ENCODE results near the gene STYXL1.
A peak's percentile ranks its signal among the peaks of the same experiment; 100 is the strongest.
"Not testable (repeated sequence)": the region's sequence is repeated elsewhere in the genome, so short reads cannot be mapped to it uniquely, and the experiment has no call there.

STYXL1 gene

DNA sequence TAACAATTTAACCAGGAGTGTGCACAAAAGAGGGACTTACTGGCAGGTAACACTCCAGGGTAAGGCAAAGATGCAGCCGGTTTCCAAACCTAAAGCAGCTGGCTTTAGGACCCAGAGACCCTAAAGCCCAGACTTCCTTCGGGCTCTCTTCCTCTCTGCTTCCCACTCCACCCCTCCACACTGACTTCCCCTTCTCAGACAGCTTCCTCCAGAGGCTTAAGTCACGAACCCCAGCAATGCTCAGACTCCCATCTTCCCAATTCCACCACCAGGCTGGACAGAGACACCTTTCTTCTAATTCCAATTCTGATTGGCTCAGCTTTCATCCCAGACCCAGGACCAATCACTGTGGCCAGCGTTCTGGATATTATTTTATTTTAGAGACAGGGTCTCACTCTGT lies 24.8 kb downstream of the STYXL1 start:
- DNase-seq: peak; percentile 16

DNA sequence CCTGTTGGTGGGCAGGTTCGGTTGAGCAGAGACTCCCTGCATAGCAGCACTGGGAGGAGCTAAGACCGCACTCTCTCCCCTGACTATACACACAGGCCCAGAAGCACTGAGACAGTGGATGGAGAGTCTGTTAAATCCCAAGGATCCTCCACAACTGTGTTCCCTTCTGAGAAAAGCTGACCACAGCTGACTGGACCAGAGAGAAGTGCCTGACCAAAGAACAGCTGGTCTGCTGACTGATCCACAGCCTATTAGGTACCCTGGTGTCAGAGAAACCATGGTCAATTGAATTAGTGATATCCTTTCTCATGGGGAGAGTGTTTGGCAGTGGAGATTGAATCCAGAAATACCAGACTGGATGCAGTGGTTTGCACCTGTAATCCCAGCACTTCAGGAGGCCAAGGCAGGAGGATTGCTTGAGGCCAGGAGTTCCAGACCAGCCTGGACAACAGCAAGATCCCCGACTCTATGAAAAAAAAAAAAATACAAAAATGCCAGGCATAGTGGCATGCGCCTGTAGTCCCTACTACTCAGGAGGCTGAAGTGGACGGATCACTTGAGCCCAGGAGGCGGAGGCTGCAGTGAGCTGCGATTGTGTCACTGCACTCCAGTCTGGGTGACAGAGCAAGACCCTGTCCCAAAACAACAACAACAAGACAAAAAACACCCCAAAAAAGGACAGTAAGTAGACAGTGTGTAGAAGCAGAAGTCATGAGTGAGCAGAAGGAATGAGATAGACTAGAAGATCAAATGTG lies 25.6 kb downstream of the STYXL1 start:
- DNase-seq: no peak

DNA sequence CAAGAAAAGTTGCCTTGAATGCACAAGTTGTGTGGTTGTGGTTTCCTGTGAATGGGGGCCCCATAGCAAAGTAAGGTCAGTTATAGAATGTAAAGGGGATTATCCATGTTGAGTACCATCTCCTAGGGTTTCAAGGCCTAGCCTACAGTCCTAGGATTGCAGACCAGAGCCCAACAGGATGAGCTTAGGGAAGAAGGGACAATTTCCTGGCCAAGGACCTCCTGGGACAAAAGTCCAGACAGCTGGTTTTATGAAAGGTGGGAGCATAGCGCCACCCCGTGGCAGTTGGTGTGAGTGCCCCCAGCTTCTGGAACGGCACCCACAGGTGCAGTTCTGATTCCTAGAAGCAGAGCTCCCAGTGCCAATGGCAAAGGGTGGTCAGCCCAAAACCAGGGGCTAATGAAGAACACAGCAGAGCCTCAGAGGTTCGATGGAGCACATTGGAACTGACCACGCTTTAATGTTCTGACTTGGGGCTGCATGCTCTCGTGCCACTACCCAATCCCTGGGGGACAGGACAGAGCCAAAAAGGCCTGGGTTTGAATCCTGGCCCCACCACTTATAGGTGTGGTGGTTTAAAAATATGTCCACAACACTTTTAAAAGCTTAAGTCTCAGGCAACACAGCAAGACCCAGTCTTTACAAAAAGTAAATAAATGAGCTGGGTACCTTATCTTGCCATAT lies 27.6 kb downstream of the STYXL1 start:
- peak; percentile 53 for DNase-seq

- DNase-seq: not testable (repeated sequence)
These were observed 29.3 kb downstream of the STYXL1 start for GRCh38 chr7:76018520-76018919.

- DNase-seq: no peak
These were observed 31.4 kb downstream of the STYXL1 start for GRCh38 chr7:76016191-76016947.

GRCh38 chr7:76011442-76011861 lies 36.3 kb downstream of the STYXL1 start:
- DNase-seq: no peak

GRCh38 chr7:76009672-76010600 lies 37.9 kb downstream of the STYXL1 start:
- no peak for DNase-seq

- DNase-seq: no peak
These were observed 39.6 kb downstream of the STYXL1 start for GRCh38 chr7:76008156-76008687.

GRCh38 chr7:76005004-76005403 lies 42.8 kb downstream of the STYXL1 start:
- not testable (repeated sequence) for DNase-seq

DNA sequence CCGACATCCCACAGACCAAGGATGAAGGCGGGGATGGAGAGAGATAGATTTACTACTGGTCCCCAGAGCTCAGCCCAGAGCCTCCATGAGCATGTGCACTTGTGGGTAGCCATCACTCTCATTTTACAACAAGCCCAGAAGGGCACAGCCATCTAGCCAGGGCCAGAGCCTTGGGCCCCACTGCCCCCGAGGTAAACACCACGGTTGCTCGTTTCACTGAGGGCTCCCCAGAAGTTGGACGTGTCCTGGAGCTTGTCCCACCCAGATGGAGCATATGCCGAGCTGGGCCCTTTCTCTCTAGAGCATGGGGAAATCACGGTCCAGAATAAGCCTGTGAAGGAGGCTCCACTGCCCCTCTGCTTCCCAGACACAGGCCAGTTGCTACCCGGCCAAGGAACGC lies 44.4 kb downstream of the STYXL1 start:
- DNase-seq: no peak

- DNase-seq: no peak
These were observed 45.0 kb downstream of the STYXL1 start for GRCh38 chr7:76002822-76003221.

- DNase-seq: no peak
These were observed 45.7 kb downstream of the STYXL1 start for GRCh38 chr7:76002139-76002538.

DNA sequence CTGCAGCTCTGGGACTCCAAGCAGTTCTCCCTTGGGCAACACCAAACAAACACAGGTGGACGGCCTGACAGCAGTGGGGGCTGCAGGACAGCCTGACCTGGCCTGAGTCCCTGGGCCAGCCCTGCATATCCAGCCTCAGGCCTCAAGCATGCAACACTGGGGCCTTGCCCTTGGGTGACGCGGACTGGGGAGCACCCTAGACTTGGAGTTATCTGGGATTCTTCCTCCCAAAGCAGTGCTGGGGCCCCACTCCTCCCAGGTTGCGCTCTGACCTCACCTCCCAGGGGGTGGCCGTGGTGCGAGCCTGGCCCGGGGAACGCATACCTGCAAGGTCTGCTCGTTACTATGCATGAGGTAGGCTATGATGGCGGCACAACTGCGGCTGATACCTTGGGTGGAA lies 47.2 kb downstream of the STYXL1 start:
- no peak for DNase-seq

- DNase-seq: no peak
These were observed 49.8 kb downstream of the STYXL1 start for GRCh38 chr7:75998038-75998437.

DNA sequence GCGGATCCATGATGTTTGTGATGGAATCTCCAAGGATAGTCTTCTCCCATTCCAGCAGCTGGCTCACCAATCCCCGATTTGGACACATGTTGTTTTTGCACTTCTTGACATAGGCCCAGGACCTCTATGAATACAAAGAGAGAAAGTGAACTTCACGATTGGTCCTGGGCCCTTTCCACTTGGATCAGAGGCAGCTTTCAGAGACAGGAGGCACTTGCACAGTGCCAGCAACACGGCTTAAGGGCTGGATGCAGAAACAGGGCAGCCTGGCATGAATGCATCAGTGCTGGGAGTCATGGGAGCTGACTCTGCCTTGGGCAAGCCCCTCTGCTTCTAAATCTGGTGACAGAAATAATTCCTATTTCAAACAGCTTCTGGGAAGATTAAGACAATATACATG lies 51.3 kb downstream of the STYXL1 start:
- DNase-seq: no peak

- DNase-seq: no peak
These were observed 51.8 kb downstream of the STYXL1 start for GRCh38 chr7:75995996-75996395.

- no peak for DNase-seq
These were observed 52.7 kb downstream of the STYXL1 start for GRCh38 chr7:75995052-75995471.

GRCh38 chr7:75994388-75995051 lies 53.3 kb downstream of the STYXL1 start, which contains the start of gene TMEM120A:
Gene TMEM120A, minus strand, starts transcription at chr7:75994595. Its CDS starts 25 bp downstream, at chr7:75994570.
- peak; percentile 89 for DNase-seq

DNA sequence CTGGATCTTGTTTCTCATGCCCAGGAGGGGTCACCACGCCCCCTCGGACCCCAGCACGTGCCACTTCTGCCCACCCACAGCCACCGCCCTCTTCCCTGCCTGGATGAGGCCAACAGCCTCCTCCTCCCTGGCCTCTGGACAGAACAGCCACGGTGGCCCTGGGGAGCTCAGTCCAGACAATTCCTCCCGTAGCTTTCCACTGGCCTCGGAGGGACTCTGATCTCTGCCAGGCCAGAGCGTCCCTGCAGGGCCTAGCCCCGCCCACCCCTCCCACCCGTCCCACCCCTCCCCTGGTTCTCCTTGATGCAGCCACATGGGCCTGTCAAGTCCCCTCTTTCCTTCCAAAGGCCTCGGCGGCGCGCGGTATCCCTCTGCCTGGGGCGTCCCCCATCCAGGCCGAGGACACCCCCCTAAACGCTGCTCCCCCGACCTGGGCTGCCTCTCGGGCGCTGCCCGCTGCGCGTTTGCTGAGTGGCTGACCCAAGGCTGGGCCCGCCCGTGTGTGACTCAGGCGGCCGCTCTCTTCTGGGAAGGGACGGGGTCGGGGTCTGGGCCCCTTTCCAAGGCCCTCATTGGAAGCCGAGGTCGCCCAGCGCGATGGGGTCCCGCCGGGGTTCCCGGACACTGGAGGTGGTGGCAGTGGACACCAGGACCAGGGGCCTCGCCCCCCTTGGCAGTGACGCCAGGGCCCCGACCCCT lies 54.0 kb downstream of the STYXL1 start:
- DNase-seq: no peak

DNA sequence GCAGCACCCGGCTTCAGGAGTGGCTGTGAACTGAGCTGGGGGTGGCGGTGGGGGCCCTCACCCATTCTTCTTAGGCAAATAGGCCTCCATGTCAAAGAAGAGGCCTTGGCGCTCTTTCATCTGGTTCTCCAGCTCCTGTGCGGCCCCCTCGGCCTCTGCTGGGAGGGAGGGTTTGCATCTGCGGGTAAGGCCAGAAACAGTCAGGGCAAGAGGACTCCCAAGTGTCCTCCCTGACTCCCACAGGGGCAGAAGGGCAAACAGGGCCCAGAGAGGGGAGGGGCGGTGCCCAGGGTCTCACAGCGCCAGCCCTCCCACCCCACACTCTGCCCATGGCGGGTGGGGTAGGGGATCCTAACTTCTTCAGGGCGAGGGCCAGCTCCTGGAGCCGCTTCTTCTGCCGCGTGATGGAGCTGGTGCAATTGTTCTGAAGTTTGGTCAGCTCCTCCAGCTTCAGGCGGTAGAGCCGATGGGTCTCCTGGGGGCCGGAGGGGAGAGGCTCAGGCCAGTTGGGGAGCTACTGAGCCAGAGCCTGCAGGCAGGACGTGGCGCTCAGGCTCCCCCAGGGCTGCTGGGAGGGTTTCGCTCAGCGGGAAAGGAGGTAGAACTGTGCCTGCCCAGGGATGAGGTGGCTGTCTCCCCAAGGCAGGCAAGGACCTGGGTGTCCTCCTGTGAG lies 55.6 kb downstream of the STYXL1 start:
- DNase-seq: no peak
